ENCODE results near the gene CLIP4. TPM values are rescaled to one million over a fixed set of nuclear protein-coding genes. Genes with fewer than 3 reads are reported as not detected.

CLIP4 gene
- polyA plus RNA-seq, 1 of the 3 experiments (the other 2 are of a cell fraction), result 12.7 TPM

GRCh38 chr2:29113891-29114321 lies 1.3 kb upstream of the CLIP4 start:
- Histone ChIP-seq H2AFZ (ENCODE audit: low read depth) (no peak overlapping the region), H3K9ac (no peak overlapping the region), H3K36me3 (replicated peaks in 1 of 2; ENCODE audit: control insufficient read depth in 1 of 2, insufficient read depth in 2 of 2, low read length in 1 of 2) (no peaks in the 10 kb centered on the region), H4K20me1 (ENCODE audit: insufficient read depth) (no peaks in the 10 kb centered on the region), H3K9me3 (no peaks in the 10 kb centered on the region), H3F3A (replicated peaks; ENCODE audit: insufficient read depth) (peaks cover 15% of the 10 kb centered on the region), H3K79me2 (ENCODE audit: insufficient read depth) (peaks cover 16% of the 10 kb centered on the region), H3K27ac (ENCODE audit: low read depth in 2 of 2, low read length in 1 of 2) (peak overlapping the region in 1 of 2 experiments; percentile 92; a peak in 2 of 4 replicates), H3K4me2 (no peak overlapping the region), H3K9me2 (no peaks in the 10 kb centered on the region), H3K27me3 (ENCODE audit: insufficient read depth) (no peaks in the 10 kb centered on the region), H3K4me3 (ENCODE audit: low read depth in 2 of 2, low read length in 1 of 2) (no peak overlapping the region), H3K4me1 (ENCODE audit: control insufficient read depth in 1 of 2, insufficient read depth in 2 of 2, low read depth in 1 of 2, low read length in 1 of 2) (peaks cover 15 to 38% of the 10 kb centered on the region in 2 experiments; a peak in 3 of 4 replicates)
- CTCF ChIA-PET, result interaction anchor here (0.9 to 2.0 kb wide), 4 partner anchors 9 to 811 kb away, joined by 3 to 9 read pairs (median 5); no protein-coding TSS in a partner anchor
- POLR2A ChIA-PET, result interaction anchor here (1.0 to 1.6 kb wide), 5 partner anchors 9 to 802 kb away, joined by 3 to 6 read pairs (median 4); no protein-coding TSS in a partner anchor
- peak; percentile 78 for DNase-seq
- TF ChIP-seq EP300 (IDR thresholded peaks at IDR 0.05; ENCODE audit: borderline replicate concordance in 1 of 2, low read depth in 1 of 2, low read length in 1 of 2) (peak in 1 of 2 experiments; percentile 10; a peak in 1 of 4 replicates), GATA2 (CRISPR knock-in tag; IDR thresholded peaks at IDR 0.05) (peak; percentile 35), MEF2A (IDR thresholded peaks at IDR 0.05; ENCODE audit: borderline replicate concordance, low read depth) (no peak), RCOR1 (IDR thresholded peaks at IDR 0.05; ENCODE audit: low read length) (0 out of 2 replicates have a peak, but pooled peaks have one; percentile 2)
- WGBS (ENCODE audit: low lambda C conversion rate), result 49% methylated on average over 4 of the region's 4 CpGs

- ChIA-PET CTCF (interaction anchor here (1.6 to 2.0 kb wide), 3 partner anchors 39 to 810 kb away, joined by 4 to 9 read pairs (median 6); no protein-coding TSS in a partner anchor), POLR2A (interaction anchor here (1.0 to 1.6 kb wide), 5 partner anchors 10 to 802 kb away, joined by 3 to 6 read pairs (median 4); no protein-coding TSS in a partner anchor)
- no peaks in the 10 kb centered on the region for H3K36me3 ChIP-seq (replicated peaks in 1 of 2; ENCODE audit: control insufficient read depth in 1 of 2, insufficient read depth in 2 of 2, low read length in 1 of 2)
- peak overlapping the region; percentile 69; the same call in 1 of the 2 replicates for H3K4me2 ChIP-seq
- DNase-seq, result peak; percentile 70
- H3K9me3 ChIP-seq, result no peaks in the 10 kb centered on the region
- H3K4me1 ChIP-seq (ENCODE audit: control insufficient read depth in 1 of 2, insufficient read depth in 2 of 2, low read depth in 1 of 2, low read length in 1 of 2), result peaks cover 15 to 38% of the 10 kb centered on the region in 2 experiments; a peak in 3 of 4 replicates
- peak overlapping the region in 1 of 2 experiments; percentile 92; a peak in 2 of 4 replicates for H3K27ac ChIP-seq (ENCODE audit: low read depth in 2 of 2, low read length in 1 of 2)
- peak overlapping the region; percentile 80 for H2AFZ ChIP-seq (ENCODE audit: low read depth)
- H4K20me1 ChIP-seq (ENCODE audit: insufficient read depth), result no peaks in the 10 kb centered on the region
- no peaks in the 10 kb centered on the region for H3K9me2 ChIP-seq
- no peak overlapping the region for H3K9ac ChIP-seq
- H3K79me2 ChIP-seq (ENCODE audit: insufficient read depth), result peaks cover 23% of the 10 kb centered on the region
- H3F3A ChIP-seq (replicated peaks; ENCODE audit: insufficient read depth), result peaks cover 15% of the 10 kb centered on the region
- WGBS (ENCODE audit: low lambda C conversion rate), result 86% methylated on average over 10 of the region's 10 CpGs
- H3K27me3 ChIP-seq (ENCODE audit: insufficient read depth), result no peaks in the 10 kb centered on the region
- TF ChIP-seq USF1 (IDR thresholded peaks at IDR 0.05; ENCODE audit: borderline replicate concordance, low read depth), result no peak
- TF ChIP-seq CHD2 (IDR thresholded peaks at IDR 0.05; ENCODE audit: low read length, partially characterized antibody), result peak; percentile 28
- TF ChIP-seq MAX (IDR thresholded peaks at IDR 0.05; ENCODE audit: low read depth), result no peak
- peak overlapping the region; percentile 31 to 91; a peak in 2 of 4 replicates for H3K4me3 ChIP-seq (ENCODE audit: low read depth in 2 of 2, low read length in 1 of 2)
Measured at GRCh38 chr2:29114586-29114945, 649 bp upstream of the CLIP4 start.

Data from SK-N-SH (cell line).